K562 treated with DMSO at 1 percent for 48 hours (cell line): ENCODE data around the gene SDHC. TPM values are rescaled to one million over a fixed set of nuclear protein-coding genes. Genes with fewer than 3 reads are reported as not detected.

ENCODE experiments used
- total RNA-seq: library from RNA; unstranded; fragments of 300-600 nt; gene quantifications from 2 replicates; pipeline ENCODE4 v1.2.3, GENCODE V29; 2022; ENCODE audit warnings: low replicate concordance; ENCODE audit errors: extremely low read depth

The SDHC gene
- not detected in 2 replicates for total RNA-seq

GRCh38 chr1:161314201-161314981, at the start of gene SDHC:
SDHC (plus strand) TSS chr1:161314381; CDS start chr1:161314406, 25 bp downstream.

GRCh38 chr1:161309868-161310267, 4.3 kb upstream of the SDHC start, which contains the start of gene MPZ:
MPZ (minus strand) TSS chr1:161309968; CDS start chr1:161309905, 63 bp downstream.

GRCh38 chr1:161367684-161368400, 53.7 kb downstream of the SDHC start, which contains the start of gene CFAP126:
CFAP126 (minus strand) TSS chr1:161367876; CDS start chr1:161367868, 8 bp downstream.

Other genes with a start within 250 kb of the SDHC start
- not detected in 2 replicates for gene ARHGAP30, start 244.5 kb upstream of the SDHC start, total RNA-seq
- not detected in 2 replicates for gene NECTIN4, start 224.8 kb upstream of the SDHC start, total RNA-seq
- not detected in 2 replicates for gene KLHDC9, start 216.0 kb upstream of the SDHC start, total RNA-seq
- not detected in 2 replicates for gene PFDN2, start 196.3 kb upstream of the SDHC start, total RNA-seq
- gene NIT1, start 196.3 kb upstream of the SDHC start, total RNA-seq, result not detected in 2 replicates
- not detected in 2 replicates for gene DEDD, start 181.7 kb upstream of the SDHC start, total RNA-seq
- 444 TPM in 1 of 2 replicates, not detected in the other for gene UFC1, start 160.4 kb upstream of the SDHC start, total RNA-seq
- gene USP21, start 154.9 kb upstream of the SDHC start, total RNA-seq, result not detected in 2 replicates
- gene PPOX, start 148.0 kb upstream of the SDHC start, total RNA-seq, result not detected in 2 replicates
- gene B4GALT3, start 136.9 kb upstream of the SDHC start, total RNA-seq, result not detected in 2 replicates
- gene ADAMTS4, start 115.3 kb upstream of the SDHC start, total RNA-seq, result not detected in 2 replicates
- not detected in 2 replicates for gene NDUFS2, start 112.0 kb upstream of the SDHC start, total RNA-seq
- not detected in 2 replicates for gene FCER1G, start 99.1 kb upstream of the SDHC start, total RNA-seq
- not detected in 2 replicates for gene APOA2, start 90.8 kb upstream of the SDHC start, total RNA-seq
- not detected in 2 replicates for gene TOMM40L, start 88.3 kb upstream of the SDHC start, total RNA-seq
- not detected in 2 replicates for gene NR1I3, start 76.2 kb upstream of the SDHC start, total RNA-seq
- gene PCP4L1, start 55.6 kb upstream of the SDHC start, total RNA-seq, result not detected in 2 replicates
- gene MPZ, start 4.4 kb upstream of the SDHC start, total RNA-seq, result not detected in 2 replicates
- not detected in 2 replicates for gene CFAP126, start 53.5 kb downstream of the SDHC start, total RNA-seq
- gene FCGR2A, start 191.1 kb downstream of the SDHC start, total RNA-seq, result not detected in 2 replicates
- not detected in 2 replicates for gene HSPA6, start 210.2 kb downstream of the SDHC start, total RNA-seq
- not detected in 2 replicates for gene FCGR3A, start 235.4 kb downstream of the SDHC start, total RNA-seq